SU-DHL-6 (cell line): ENCODE measurements around the gene C12orf76.
A peak's percentile ranks its signal among the peaks of the same experiment; 100 is the strongest.

Experiments
- H2AFZ ChIP-seq: fragments of 200-600 bp; sonication (generic); 2 replicates; pipeline ENCODE4 v1.6.1; 2014; ENCODE audit warnings: low read depth, mild to moderate bottlenecking, moderate library complexity, mixed read lengths, antibody characterized with exemption, low read length; ENCODE audit not compliant: severe bottlenecking
- H3F3A ChIP-seq: fragments of 200-600 bp; shearing (Covaris generic); 2 replicates; pipeline ENCODE4 v1.6.0; 2016; ENCODE audit warnings: antibody characterized with exemption, mild to moderate bottlenecking; ENCODE audit not compliant: insufficient read depth
- H3K27ac ChIP-seq: fragments of 200-600 bp; sonication (generic); 2 replicates; pipeline ENCODE4 v1.5.1; 2016; ENCODE audit warnings: low read depth, mild to moderate bottlenecking, low read length, moderate library complexity, mixed read lengths
- H3K27me3 ChIP-seq: fragments of 200-600 bp; sonication (generic), shearing (Covaris generic); 2 replicates; pipeline ENCODE4 v1.6.0; 2014; ENCODE audit warnings: mild to moderate bottlenecking, low read length
- H3K36me3 ChIP-seq: fragments of 200-600 bp; sonication (generic); 2 replicates; pipeline ENCODE4 v1.6.1; 2014; ENCODE audit warnings: mild to moderate bottlenecking, low read length, mixed read lengths
- H3K4me2 ChIP-seq: fragments of 300-600, 200-600 bp; shearing (Covaris generic), sonication (generic); 2 replicates; pipeline ENCODE4 v1.6.0; 2014; ENCODE audit warnings: low read length, low read depth, mild to moderate bottlenecking; ENCODE audit not compliant: poor library complexity, severe bottlenecking
- H3K4me3 ChIP-seq: fragments of 200-600 bp; sonication (generic); 2 replicates; pipeline ENCODE4 v1.5.1; 2014; ENCODE audit warnings: antibody characterized with exemption, low read length, mild to moderate bottlenecking, mixed read lengths; ENCODE audit not compliant: insufficient read depth, poor library complexity, severe bottlenecking
- H3K79me2 ChIP-seq: fragments of 200-600 bp; sonication (generic); 2 replicates; pipeline ENCODE4 v1.6.1; 2014; ENCODE audit warnings: mild to moderate bottlenecking, low read length, moderate library complexity; ENCODE audit not compliant: insufficient read depth
- H3K9ac ChIP-seq: fragments of 200-600 bp; sonication (generic); 2 replicates; pipeline ENCODE4 v1.7.0; 2014; ENCODE audit warnings: mild to moderate bottlenecking, low read length
- H3K9me2 ChIP-seq: fragments of 200-600 bp; sonication (generic); replicated peaks from 2 replicates; pipeline ENCODE4 v1.6.1; 2014; ENCODE audit warnings: low read length; ENCODE audit not compliant: insufficient read depth
- H3K9me3 ChIP-seq: fragments of 200-600 bp; sonication (generic); 2 replicates; pipeline ENCODE4 v1.6.1; 2014; ENCODE audit warnings: low read length, mixed read lengths; ENCODE audit not compliant: insufficient read depth
- H4K20me1 ChIP-seq: fragments of 200-600 bp; sonication (generic); 2 replicates; pipeline ENCODE4 v1.6.1; 2014; ENCODE audit warnings: low read depth, mild to moderate bottlenecking, antibody characterized with exemption, low read length, moderate library complexity, mixed read lengths
- EZH2phosphoT487 ChIP-seq: fragments of 200-600 bp; sonication (generic), shearing (Covaris generic); conservative IDR thresholded peaks from 2 replicates; pipeline ENCODE4 v1.6.1; 2018; ENCODE audit warnings: mild to moderate bottlenecking, antibody characterized with exemption, low read length, moderate library complexity, mixed read lengths
- TF ChIP-seq, protein P1 (sequence below): fragments of 200-600 bp; sonication (generic); IDR thresholded peaks from one replicate; pipeline ENCODE4 v1.5.1; 2017; ENCODE audit warnings: antibody characterized with exemption, mild to moderate bottlenecking, low read length, moderate library complexity; ENCODE audit not compliant: insufficient read depth, poor library complexity, severe bottlenecking

C12orf76 gene

DNA sequence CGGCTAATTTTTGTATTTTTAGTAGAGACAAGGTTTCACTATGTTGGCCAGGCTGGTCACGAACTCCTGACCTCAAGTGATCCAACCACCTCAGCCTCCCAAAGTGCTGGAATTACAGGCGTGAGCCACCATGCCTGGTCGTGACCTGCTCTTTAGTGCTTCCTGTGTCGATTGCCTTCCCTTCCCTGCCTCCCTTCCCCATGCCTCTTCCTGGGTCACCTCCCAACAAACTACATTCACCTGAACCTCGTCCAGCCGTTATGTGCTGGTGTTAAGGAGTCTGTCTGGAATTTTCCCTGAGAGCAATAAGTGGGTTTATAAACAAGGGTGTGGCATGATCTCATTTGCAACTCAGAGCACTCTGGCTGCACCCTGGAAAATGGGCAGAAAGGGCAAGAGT lies 32.1 kb upstream of the C12orf76 start:
- Histone ChIP-seq H3F3A (no peaks in the 10 kb centered on the region), H3K27ac (no peak overlapping the region), H3K4me2 (no peak overlapping the region), H3K36me3 (no peaks in the 10 kb centered on the region), H4K20me1 (no peaks in the 10 kb centered on the region), H3K79me2 (no peaks in the 10 kb centered on the region), H2AFZ (no peak overlapping the region), H3K9me3 (no peaks in the 10 kb centered on the region), H3K9me2 (no peaks in the 10 kb centered on the region), H3K9ac (no peak overlapping the region), H3K27me3 (no peaks in the 10 kb centered on the region), H3K4me3 (no peak overlapping the region)
- TF ChIP-seq, protein P1, sequence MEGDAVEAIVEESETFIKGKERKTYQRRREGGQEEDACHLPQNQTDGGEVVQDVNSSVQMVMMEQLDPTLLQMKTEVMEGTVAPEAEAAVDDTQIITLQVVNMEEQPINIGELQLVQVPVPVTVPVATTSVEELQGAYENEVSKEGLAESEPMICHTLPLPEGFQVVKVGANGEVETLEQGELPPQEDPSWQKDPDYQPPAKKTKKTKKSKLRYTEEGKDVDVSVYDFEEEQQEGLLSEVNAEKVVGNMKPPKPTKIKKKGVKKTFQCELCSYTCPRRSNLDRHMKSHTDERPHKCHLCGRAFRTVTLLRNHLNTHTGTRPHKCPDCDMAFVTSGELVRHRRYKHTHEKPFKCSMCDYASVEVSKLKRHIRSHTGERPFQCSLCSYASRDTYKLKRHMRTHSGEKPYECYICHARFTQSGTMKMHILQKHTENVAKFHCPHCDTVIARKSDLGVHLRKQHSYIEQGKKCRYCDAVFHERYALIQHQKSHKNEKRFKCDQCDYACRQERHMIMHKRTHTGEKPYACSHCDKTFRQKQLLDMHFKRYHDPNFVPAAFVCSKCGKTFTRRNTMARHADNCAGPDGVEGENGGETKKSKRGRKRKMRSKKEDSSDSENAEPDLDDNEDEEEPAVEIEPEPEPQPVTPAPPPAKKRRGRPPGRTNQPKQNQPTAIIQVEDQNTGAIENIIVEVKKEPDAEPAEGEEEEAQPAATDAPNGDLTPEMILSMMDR = no peak
- TF ChIP-seq EZH2phosphoT487 = no peak

GRCh38 chr12:110079477-110080400 lies 31.4 kb upstream of the C12orf76 start:
- Histone ChIP-seq H3K27ac (no peak overlapping the region), H3K4me3 (no peak overlapping the region), H3K9ac (no peak overlapping the region; the same call in 1 of the 2 replicates), H3K27me3 (no peaks in the 10 kb centered on the region), H2AFZ (peak overlapping the region; percentile 94), H3K9me3 (no peaks in the 10 kb centered on the region), H3K79me2 (no peaks in the 10 kb centered on the region), H3F3A (no peaks in the 10 kb centered on the region), H4K20me1 (no peaks in the 10 kb centered on the region), H3K36me3 (no peaks in the 10 kb centered on the region), H3K9me2 (no peaks in the 10 kb centered on the region), H3K4me2 (peak overlapping the region; percentile 44)
- no peak for TF ChIP-seq EZH2phosphoT487
- TF ChIP-seq, protein P1 = no peak

- Histone ChIP-seq H2AFZ (no peak overlapping the region), H3K4me2 (no peak overlapping the region), H3K27ac (no peak overlapping the region), H3K4me3 (no peak overlapping the region), H3K36me3 (no peaks in the 10 kb centered on the region), H3K27me3 (no peaks in the 10 kb centered on the region), H3K9me3 (no peaks in the 10 kb centered on the region), H3K79me2 (no peaks in the 10 kb centered on the region), H3F3A (no peaks in the 10 kb centered on the region), H3K9me2 (no peaks in the 10 kb centered on the region), H4K20me1 (no peaks in the 10 kb centered on the region), H3K9ac (no peak overlapping the region)
- TF ChIP-seq, protein P1 = no peak
- no peak for TF ChIP-seq EZH2phosphoT487
Observed at GRCh38 chr12:110077800-110078199, 29.5 kb upstream of the C12orf76 start.
